PC-3 (cell line): ENCODE results near the gene CD9.

Experiments
- EZH2phosphoT487 ChIP-seq: fragments of 300-600 bp; sonication (generic); IDR thresholded peaks from 2 replicates; pipeline ENCODE4 v1.6.1; 2018; ENCODE audit warnings: mild to moderate bottlenecking, antibody characterized with exemption, low read length, borderline replicate concordance
- TF ChIP-seq, protein P1 (sequence below): fragments of 300-600 bp; sonication (generic); conservative IDR thresholded peaks from 2 replicates; pipeline ENCODE4 v1.5.1; 2017; ENCODE audit warnings: antibody characterized with exemption, low read depth, mild to moderate bottlenecking, low read length

DNA sequence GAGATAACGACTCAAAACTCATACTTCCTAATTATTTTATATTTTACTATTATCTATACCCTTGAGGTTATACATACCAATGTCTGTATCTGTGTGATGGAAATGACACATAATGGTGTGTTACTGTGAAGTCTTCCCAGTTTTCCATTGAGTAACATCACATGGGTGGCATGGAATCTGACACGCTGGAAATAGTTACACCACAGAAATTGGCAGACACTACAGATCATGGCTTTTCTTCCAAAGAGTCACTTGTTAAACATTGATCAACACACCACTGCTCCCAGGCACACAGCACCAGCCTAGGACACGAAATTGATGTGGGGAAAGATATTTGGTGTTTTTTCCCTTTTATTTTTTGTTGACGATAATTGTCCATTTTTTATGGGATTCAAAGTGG lies 42.7 kb upstream of the CD9 start:
- TF ChIP-seq, protein P1, sequence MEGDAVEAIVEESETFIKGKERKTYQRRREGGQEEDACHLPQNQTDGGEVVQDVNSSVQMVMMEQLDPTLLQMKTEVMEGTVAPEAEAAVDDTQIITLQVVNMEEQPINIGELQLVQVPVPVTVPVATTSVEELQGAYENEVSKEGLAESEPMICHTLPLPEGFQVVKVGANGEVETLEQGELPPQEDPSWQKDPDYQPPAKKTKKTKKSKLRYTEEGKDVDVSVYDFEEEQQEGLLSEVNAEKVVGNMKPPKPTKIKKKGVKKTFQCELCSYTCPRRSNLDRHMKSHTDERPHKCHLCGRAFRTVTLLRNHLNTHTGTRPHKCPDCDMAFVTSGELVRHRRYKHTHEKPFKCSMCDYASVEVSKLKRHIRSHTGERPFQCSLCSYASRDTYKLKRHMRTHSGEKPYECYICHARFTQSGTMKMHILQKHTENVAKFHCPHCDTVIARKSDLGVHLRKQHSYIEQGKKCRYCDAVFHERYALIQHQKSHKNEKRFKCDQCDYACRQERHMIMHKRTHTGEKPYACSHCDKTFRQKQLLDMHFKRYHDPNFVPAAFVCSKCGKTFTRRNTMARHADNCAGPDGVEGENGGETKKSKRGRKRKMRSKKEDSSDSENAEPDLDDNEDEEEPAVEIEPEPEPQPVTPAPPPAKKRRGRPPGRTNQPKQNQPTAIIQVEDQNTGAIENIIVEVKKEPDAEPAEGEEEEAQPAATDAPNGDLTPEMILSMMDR: no peak
- no peak for TF ChIP-seq EZH2phosphoT487
